GM23338 (cell line): ENCODE measurements around the gene HS3ST6. TPM values are rescaled to one million over a fixed set of nuclear protein-coding genes. Genes with fewer than 3 reads are reported as not detected.
A peak's percentile ranks its signal among the peaks of the same experiment; 100 is the strongest.

Experiments used
- ATAC-seq: fragments of 200-7000 bp; cut with Tn5 transposase; 3 replicates; pipeline ENCODE4 v1.9.1; 2020
- DNase-seq: peaks from one replicate; pipeline ENCODE4 v3.0.0-alpha.2; 2015; ENCODE audit warnings: low spot score
- H2AFZ ChIP-seq: fragments of 200-600 bp; sonication (generic); 2 replicates; pipeline ENCODE4 v1.8.0; 2016; ENCODE audit warnings: antibody characterized with exemption, mild to moderate bottlenecking, moderate library complexity
- H3F3A ChIP-seq: fragments of 200-600 bp; sonication (generic); replicated peaks from 2 replicates; pipeline ENCODE4 v1.8.0; 2017; ENCODE audit warnings: antibody characterized with exemption, mixed run types, low read depth
- H3K27ac ChIP-seq: fragments of 200-600 bp; sonication (generic); 2 replicates; pipeline ENCODE4 v1.6.1; 2016; ENCODE audit warnings: low read depth
- H3K27me3 ChIP-seq: fragments of 200-600 bp; sonication (generic); 2 replicates; pipeline ENCODE4 v1.8.0; 2016; ENCODE audit warnings: mild to moderate bottlenecking, mixed run types, moderate library complexity; ENCODE audit not compliant: insufficient read depth
- H3K36me3 ChIP-seq: fragments of 200-600 bp; sonication (generic); 2 replicates; pipeline ENCODE4 v1.8.0; 2016; ENCODE audit warnings: mild to moderate bottlenecking; ENCODE audit not compliant: insufficient read depth
- H3K4me1 ChIP-seq: fragments of 200-600 bp; sonication (generic); 2 replicates; pipeline ENCODE4 v1.8.0; 2016; ENCODE audit warnings: mild to moderate bottlenecking, moderate library complexity; ENCODE audit not compliant: insufficient read depth
- H3K4me2 ChIP-seq: fragments of 200-600 bp; sonication (generic); 2 replicates; pipeline ENCODE4 v1.7.1; 2017; ENCODE audit warnings: mixed run types
- H3K4me3 ChIP-seq: fragments of 200-600 bp; sonication (generic); 2 replicates; pipeline ENCODE4 v1.6.1; 2016; ENCODE audit warnings: mixed run types
- H3K79me2 ChIP-seq: fragments of 200-600 bp; sonication (generic); replicated peaks from 2 replicates; pipeline ENCODE4 v1.8.0; 2017; ENCODE audit warnings: mild to moderate bottlenecking; ENCODE audit not compliant: insufficient read depth
- H3K9me2 ChIP-seq: fragments of 200-600 bp; sonication (generic); 2 replicates; pipeline ENCODE4 v1.8.0; 2017; ENCODE audit not compliant: insufficient read depth
- H4K20me1 ChIP-seq: fragments of 200-600 bp; sonication (generic); replicated peaks from 2 replicates; pipeline ENCODE4 v1.8.0; 2017; ENCODE audit warnings: mild to moderate bottlenecking; ENCODE audit not compliant: insufficient read depth
- H3K27ac Mint-ChIP-seq: 2 replicates; pipeline ENCODE4 v1.8.0; 2020; ENCODE audit warnings: inconsistent platforms, mild to moderate bottlenecking, moderate library complexity, mixed read lengths
- H3K27me3 Mint-ChIP-seq: 3 replicates; pipeline ENCODE4 v1.8.0; 2022; ENCODE audit warnings: low read depth, mild to moderate bottlenecking, moderate library complexity, mixed read lengths, inconsistent platforms; ENCODE audit not compliant: insufficient read depth, poor library complexity
- H3K36me3 Mint-ChIP-seq: 3 replicates; pipeline ENCODE4 v1.8.0; 2021; ENCODE audit warnings: low read depth, mild to moderate bottlenecking, inconsistent platforms, moderate library complexity, mixed read lengths
- H3K4me1 Mint-ChIP-seq: 3 replicates; pipeline ENCODE4 v1.8.0; 2020; ENCODE audit warnings: mild to moderate bottlenecking, inconsistent platforms, mixed read lengths
- H3K4me3 Mint-ChIP-seq: 3 replicates; pipeline ENCODE4 v1.8.0; 2021; ENCODE audit warnings: moderate library complexity, mild to moderate bottlenecking, inconsistent platforms, mixed read lengths
- H3K9me3 Mint-ChIP-seq: 3 replicates; pipeline ENCODE4 v1.8.0; 2020; ENCODE audit warnings: moderate library complexity, mild to moderate bottlenecking, inconsistent platforms, mixed read lengths
- CREB1 ChIP-seq: fragments of 250-450 bp; sonication (Bioruptor Pico); IDR thresholded peaks from 2 replicates; pipeline ENCODE4 v1.5.0; 2020; ENCODE audit warnings: low read depth, mild to moderate bottlenecking, moderate library complexity
- EZH2phosphoT487 ChIP-seq: fragments of 200-600 bp; sonication (generic); IDR thresholded peaks from one replicate; pipeline ENCODE4 v1.8.1; 2018; ENCODE audit warnings: antibody characterized with exemption; ENCODE audit not compliant: unreplicated experiment
- JUNB ChIP-seq: IDR thresholded peaks from one replicate; pipeline ENCODE4 v1.6.1; 2016; ENCODE audit warnings: antibody characterized with exemption; ENCODE audit not compliant: unreplicated experiment
- STAT1 ChIP-seq: IDR thresholded peaks from one replicate; pipeline ENCODE4 v1.6.1; 2016; ENCODE audit warnings: antibody characterized with exemption; ENCODE audit not compliant: unreplicated experiment
- ZNF114 ChIP-seq: fragments of 250-450 bp; sonication (Bioruptor Pico); IDR thresholded peaks from 2 replicates; pipeline ENCODE4 v1.5.0; 2020; ENCODE audit warnings: mild to moderate bottlenecking, moderate library complexity
- polyA plus RNA-seq: library from polyadenylated mRNA; unstranded; fragments of >200 nt; fragmentation: Nextera tagmentation; extraction: Ambion mirVana; gene quantifications from 2 replicates; pipeline ENCODE4 v1.2.1, GENCODE V29; 2016
- total RNA-seq: library from RNA; depleted of rRNA; stranded (reverse); fragments of >200 nt; shearing (Covaris generic); gene quantifications from 2 replicates; pipeline ENCODE4 v1.2.3, GENCODE V29; 2014
- TF ChIP-seq, protein P1 (sequence below), 2 experiments: fragments of 200-600 bp in 1 of 2; sonication (generic) in 1 of 2; conservative IDR thresholded peaks; 2 replicates each; pipeline versions ENCODE4 v1.5.1 to v1.6.1; 2016 to 2017; ENCODE audit warnings: antibody characterized with exemption in 2 of 2, low read depth in 2 of 2, mild to moderate bottlenecking in 2 of 2, moderate library complexity in 1 of 2

Gene HS3ST6
- total and polyA plus RNA-seq, 2 experiments from 2014 or later: 0.21 TPM; not detected in 1

DNA sequence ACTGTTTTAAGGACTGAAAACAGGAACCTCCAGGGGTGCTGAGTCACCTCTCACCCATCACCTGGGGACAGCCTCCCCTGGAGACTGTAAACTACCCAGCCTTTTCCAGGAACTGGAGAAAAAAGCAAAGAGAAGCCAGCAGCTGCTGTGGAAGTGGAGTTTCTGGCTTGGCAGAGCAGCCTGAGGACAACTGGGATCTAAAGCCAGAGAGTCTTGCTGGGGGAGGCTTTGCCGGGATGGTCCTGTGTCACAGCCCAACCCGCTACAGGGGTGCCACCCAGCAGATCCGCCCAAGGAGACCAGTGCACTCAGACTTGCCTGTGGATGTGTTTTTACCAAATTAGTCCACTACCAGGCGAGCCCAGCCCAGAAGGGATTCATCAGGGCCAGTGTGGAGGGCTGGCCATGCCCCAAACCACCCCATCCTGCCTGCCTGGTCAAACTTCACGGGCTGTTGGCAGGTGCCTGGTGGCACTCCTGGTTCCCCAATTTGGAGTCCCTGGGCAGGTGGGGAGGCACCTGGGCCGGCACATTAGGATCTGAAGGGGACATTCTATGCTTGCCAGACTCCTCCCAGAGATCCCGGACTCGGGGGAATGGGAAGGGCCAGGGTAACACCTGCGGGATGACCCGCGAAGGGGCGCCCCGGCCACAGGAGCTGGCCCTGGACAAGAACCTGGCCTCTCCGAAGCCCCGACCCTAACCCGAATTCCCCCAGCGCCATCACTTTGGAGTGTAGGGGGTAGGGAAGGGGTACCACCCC lies 24.0 kb upstream of the HS3ST6 start:
- H3K27me3 Mint-ChIP-seq: peaks cover 11% of the 10 kb centered on the region
- H3K4me3 Mint-ChIP-seq: peak overlapping the region; percentile 85
- no peak overlapping the region for H3K27ac Mint-ChIP-seq

DNA sequence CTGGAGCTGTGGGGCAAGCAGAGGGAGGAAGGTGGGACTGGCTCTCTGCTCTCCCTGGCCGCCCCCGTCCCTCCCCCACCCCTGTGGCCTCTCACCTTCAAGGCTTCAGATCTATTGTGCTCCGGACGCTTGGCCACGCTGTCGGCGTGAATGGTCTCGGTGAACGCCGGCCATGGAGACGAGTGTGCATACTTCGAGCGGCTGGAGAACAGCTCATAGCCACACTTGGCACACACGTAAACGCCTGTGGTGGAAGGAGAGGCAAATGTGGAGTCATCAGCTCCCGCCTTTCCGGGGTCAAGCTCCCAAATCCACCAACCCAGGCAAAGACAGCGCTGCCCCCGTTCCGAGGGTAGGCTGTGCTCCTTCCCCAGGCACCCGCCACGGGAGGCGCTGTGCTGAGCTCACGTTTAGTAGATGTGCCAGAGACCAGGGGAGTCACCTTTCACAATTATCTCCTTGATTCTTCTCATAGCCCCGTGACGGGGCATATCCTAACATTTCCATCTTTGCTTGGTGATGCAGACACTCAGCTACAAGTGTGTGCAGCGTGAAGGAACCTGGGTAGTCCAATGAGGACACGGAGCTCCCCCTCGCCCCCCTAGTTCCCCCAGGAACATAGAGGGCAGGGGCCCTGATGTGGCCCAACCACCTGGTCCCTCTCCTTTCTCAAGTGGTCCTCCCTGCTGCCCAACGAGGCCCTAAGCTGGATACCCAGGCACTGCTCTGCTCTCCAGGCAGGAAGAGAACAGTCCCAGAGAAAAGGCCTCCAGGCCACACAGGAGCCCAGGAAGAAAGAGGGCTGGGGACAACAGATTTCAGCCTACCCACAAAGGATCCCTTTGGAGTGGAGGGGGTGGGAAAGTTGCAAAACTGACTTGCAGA lies 23.2 kb upstream of the HS3ST6 start:
- peak; percentile 78 for DNase-seq
- H3K9me2 ChIP-seq: no peaks in the 10 kb centered on the region
- H3K4me2 ChIP-seq: peak overlapping the region; percentile 93
- H3K36me3 ChIP-seq: no peaks in the 10 kb centered on the region
- H3K27me3 ChIP-seq: no peaks in the 10 kb centered on the region
- no peaks in the 10 kb centered on the region for H3K79me2 ChIP-seq
- Mint-ChIP-seq H3K4me1 (peaks cover 20% of the 10 kb centered on the region), H3K27me3 (peaks cover 11% of the 10 kb centered on the region), H3K9me3 (no peaks in the 10 kb centered on the region), H3K27ac (no peak overlapping the region), H3K4me3 (peak overlapping the region; percentile 85), H3K36me3 (peaks cover 16% of the 10 kb centered on the region)
- TF ChIP-seq, protein P1, sequence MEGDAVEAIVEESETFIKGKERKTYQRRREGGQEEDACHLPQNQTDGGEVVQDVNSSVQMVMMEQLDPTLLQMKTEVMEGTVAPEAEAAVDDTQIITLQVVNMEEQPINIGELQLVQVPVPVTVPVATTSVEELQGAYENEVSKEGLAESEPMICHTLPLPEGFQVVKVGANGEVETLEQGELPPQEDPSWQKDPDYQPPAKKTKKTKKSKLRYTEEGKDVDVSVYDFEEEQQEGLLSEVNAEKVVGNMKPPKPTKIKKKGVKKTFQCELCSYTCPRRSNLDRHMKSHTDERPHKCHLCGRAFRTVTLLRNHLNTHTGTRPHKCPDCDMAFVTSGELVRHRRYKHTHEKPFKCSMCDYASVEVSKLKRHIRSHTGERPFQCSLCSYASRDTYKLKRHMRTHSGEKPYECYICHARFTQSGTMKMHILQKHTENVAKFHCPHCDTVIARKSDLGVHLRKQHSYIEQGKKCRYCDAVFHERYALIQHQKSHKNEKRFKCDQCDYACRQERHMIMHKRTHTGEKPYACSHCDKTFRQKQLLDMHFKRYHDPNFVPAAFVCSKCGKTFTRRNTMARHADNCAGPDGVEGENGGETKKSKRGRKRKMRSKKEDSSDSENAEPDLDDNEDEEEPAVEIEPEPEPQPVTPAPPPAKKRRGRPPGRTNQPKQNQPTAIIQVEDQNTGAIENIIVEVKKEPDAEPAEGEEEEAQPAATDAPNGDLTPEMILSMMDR (conservative IDR thresholded peaks at IDR 0.05; ENCODE audit: low read depth in 2 of 2): peak; percentile 53 to 68
- 0 out of 2 replicates have a peak, but pooled peaks have one; percentile 18 for TF ChIP-seq CREB1 (CRISPR knock-in tag)
- TF ChIP-seq JUNB: no peak
- H3K4me1 ChIP-seq: peaks cover 15% of the 10 kb centered on the region; the same call in 1 of the 2 replicates
- peak; percentile 61 for ATAC-seq
- no peak overlapping the region for H2AFZ ChIP-seq
- no peaks in the 10 kb centered on the region; the same call in 1 of the 2 replicates for H4K20me1 ChIP-seq
- H3K4me3 ChIP-seq: no peak overlapping the region
- no peak overlapping the region for H3K27ac ChIP-seq
- 0 out of 2 replicates have a peak, but pooled peaks cover 10% of the 10 kb centered on the region for H3F3A ChIP-seq

More for the DNA sequence above, 24.0 kb upstream of the HS3ST6 start:
- H3K4me1 ChIP-seq: peaks cover 15% of the 10 kb centered on the region; the same call in 1 of the 2 replicates
- H3K27ac ChIP-seq: no peak overlapping the region
- Mint-ChIP-seq H3K4me1 (peaks cover 20% of the 10 kb centered on the region), H3K9me3 (no peaks in the 10 kb centered on the region), H3K36me3 (peaks cover 16% of the 10 kb centered on the region)
- H2AFZ ChIP-seq: no peak overlapping the region
- no peaks in the 10 kb centered on the region for H3K9me2 ChIP-seq
- H3K36me3 ChIP-seq: no peaks in the 10 kb centered on the region
- no peaks in the 10 kb centered on the region; the same call in 1 of the 2 replicates for H4K20me1 ChIP-seq
- H3K27me3 ChIP-seq: no peaks in the 10 kb centered on the region
- ATAC-seq (peak; percentile 6), DNase-seq (no peak)
- 0 out of 2 replicates have a peak, but pooled peaks cover 10% of the 10 kb centered on the region for H3F3A ChIP-seq
- peak overlapping the region; percentile 93 for H3K4me2 ChIP-seq
- peak overlapping the region; percentile 97 for H3K4me3 ChIP-seq
- TF ChIP-seq ZNF114 (no peak), EZH2phosphoT487 (no peak), STAT1 (no peak)
- no peaks in the 10 kb centered on the region for H3K79me2 ChIP-seq
